ENCODE measurements around the gene ATXN1L. TPM values are rescaled to one million over a fixed set of nuclear protein-coding genes. Genes with fewer than 3 reads are reported as not detected.

The ATXN1L gene
- total and polyA plus RNA-seq, 4 donors, result 5.7 to 15.0 (median 8.5) TPM

DNA sequence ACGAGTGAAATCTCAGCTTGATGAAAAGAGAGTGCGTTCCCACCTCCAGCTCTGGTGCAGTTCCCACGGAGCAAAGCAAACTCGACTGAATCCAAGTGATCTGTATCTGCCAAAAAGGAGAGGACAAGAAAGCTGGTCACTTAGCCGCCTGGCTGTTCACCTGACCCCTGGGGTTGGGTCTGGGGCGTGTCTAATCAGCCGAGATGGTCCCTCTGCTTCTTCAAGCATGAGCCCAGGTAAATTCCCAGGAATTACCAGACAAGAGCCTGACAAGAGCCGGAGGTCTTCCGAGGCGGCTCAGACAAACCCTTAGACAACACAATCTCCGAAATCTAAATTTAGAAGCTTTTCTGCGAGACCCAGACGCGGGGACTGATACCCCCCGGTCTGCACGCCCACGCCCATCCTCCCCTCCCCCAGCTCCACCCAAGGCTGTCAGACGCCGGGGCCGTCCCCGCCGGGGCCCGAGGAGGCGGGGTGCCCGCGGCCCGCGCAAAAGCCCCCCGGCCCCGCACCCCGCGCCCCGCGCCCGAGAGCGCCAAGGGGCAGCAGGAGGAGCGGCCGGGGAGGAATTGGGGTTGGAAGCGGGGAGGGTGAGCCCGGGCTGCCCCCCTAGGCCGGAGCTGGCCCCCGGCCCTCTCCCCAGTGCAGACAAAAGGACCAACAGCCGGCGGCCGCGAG is 37.5 kb downstream of the ATXN1L start:
- Histone ChIP-seq H3K27me3 (ENCODE audit: control insufficient read depth in 4 of 4, insufficient read depth in 4 of 4, low read length in 3 of 4) (no peaks in the 10 kb centered on the region), H3K9me3 (ENCODE audit: control insufficient read depth in 4 of 4, low read length in 3 of 4) (no peaks in the 10 kb centered on the region), H3K9ac (ENCODE audit: low read depth in 1 of 2, low read length in 2 of 2) (peak overlapping the region in 1 of 2 donors; percentile 25), H3K4me3 (ENCODE audit: low read depth in 1 of 3, low read length in 3 of 3) (peak overlapping the region; percentile 69 to 86 (median 79)), H3K4me1 (ENCODE audit: control insufficient read depth in 4 of 4, insufficient read depth in 4 of 4, low read length in 3 of 4) (peaks cover 4 to 32% (median 18%) of the 10 kb centered on the region in 4 donors), H3K36me3 (ENCODE audit: control insufficient read depth in 4 of 4, insufficient read depth in 3 of 4, low read depth in 1 of 4, low read length in 3 of 4) (peaks cover 0 to 4% (median 2%) of the 10 kb centered on the region in 4 donors), H3K27ac (ENCODE audit: low read depth in 1 of 2, low read length in 2 of 2) (peak overlapping the region; percentile 77 to 80)
- peak; percentile 55 for DNase-seq (ENCODE audit: low spot score)
- TF ChIP-seq, protein P1, sequence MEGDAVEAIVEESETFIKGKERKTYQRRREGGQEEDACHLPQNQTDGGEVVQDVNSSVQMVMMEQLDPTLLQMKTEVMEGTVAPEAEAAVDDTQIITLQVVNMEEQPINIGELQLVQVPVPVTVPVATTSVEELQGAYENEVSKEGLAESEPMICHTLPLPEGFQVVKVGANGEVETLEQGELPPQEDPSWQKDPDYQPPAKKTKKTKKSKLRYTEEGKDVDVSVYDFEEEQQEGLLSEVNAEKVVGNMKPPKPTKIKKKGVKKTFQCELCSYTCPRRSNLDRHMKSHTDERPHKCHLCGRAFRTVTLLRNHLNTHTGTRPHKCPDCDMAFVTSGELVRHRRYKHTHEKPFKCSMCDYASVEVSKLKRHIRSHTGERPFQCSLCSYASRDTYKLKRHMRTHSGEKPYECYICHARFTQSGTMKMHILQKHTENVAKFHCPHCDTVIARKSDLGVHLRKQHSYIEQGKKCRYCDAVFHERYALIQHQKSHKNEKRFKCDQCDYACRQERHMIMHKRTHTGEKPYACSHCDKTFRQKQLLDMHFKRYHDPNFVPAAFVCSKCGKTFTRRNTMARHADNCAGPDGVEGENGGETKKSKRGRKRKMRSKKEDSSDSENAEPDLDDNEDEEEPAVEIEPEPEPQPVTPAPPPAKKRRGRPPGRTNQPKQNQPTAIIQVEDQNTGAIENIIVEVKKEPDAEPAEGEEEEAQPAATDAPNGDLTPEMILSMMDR (IDR thresholded peaks at IDR 0.05; ENCODE audit: low read depth, low read length, missing input control), result peak; percentile 23
- TF ChIP-seq ATF3 (IDR thresholded peaks at IDR 0.05), result no peak
- under 1% methylated on average over 46 of the region's 46 CpGs for WGBS

DNA sequence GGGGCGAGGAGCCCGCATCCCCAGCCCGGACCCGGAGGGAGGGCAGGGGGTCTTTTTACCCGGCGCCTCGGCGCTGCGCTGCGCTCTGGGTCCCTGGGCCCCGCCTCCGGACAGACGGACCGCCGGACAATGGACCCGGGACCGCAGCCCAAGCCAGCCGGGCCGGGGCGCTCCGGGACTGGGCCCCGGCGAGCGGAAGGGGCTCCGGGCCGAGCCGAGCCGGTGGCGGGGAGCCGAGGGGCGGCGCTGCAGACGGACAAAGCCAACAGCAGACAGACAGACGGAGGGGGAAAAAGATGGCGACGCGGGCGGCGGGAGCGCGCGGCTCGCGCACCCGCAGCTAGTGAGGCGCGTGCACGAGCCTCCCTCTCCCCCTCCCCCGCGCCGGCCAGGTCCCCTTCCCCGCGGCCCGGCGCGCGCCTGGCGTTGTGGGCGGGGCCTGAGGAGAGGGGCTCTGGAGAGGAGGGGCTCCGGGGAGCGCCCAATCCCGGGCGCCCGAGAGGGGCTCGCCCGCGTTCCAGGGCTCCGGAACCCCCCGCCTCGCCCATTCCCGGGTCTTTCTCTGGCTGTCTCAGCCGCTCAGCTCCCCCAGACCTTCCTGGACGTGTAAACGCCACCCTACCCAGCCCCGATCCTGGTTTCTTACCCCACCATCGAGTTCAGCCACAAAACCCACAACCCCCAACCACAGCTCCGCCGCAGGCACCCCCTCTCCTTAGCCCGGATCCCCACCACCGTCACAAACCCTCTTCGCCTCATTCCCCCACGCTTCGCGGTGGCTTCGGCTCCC is 38.3 kb downstream of the ATXN1L start, which contains the start of gene ZNF821:
ZNF821 (minus strand) TSS at position 334 of the 790 bp plus-strand sequence. CDS start 4,236 bp downstream, outside the sequence.
- Histone ChIP-seq H3K9ac (ENCODE audit: low read depth in 1 of 2, low read length in 2 of 2) (peak within 1 kb of the TSS; percentile 36 to 75), H3K27me3 (ENCODE audit: control insufficient read depth in 4 of 4, insufficient read depth in 4 of 4, low read length in 3 of 4) (no peaks in the 10 kb centered on the region), H3K36me3 (ENCODE audit: control insufficient read depth in 4 of 4, insufficient read depth in 3 of 4, low read depth in 1 of 4, low read length in 3 of 4) (peaks cover 0 to 4% (median 2%) of the 10 kb centered on the region in 4 donors), H3K4me1 (ENCODE audit: control insufficient read depth in 4 of 4, insufficient read depth in 4 of 4, low read length in 3 of 4) (peaks cover 3 to 28% (median 16%) of the 10 kb centered on the region in 4 donors), H3K27ac (ENCODE audit: low read depth in 1 of 2, low read length in 2 of 2) (peak within 1 kb of the TSS; percentile 77 to 80), H3K4me3 (ENCODE audit: low read depth in 1 of 3, low read length in 3 of 3) (peak within 1 kb of the TSS; percentile 79 to 86 (median 85)), H3K9me3 (ENCODE audit: control insufficient read depth in 4 of 4, low read length in 3 of 4) (no peaks in the 10 kb centered on the region)
- WGBS, result under 1% methylated on average over 85 of the region's 85 CpGs
- TF ChIP-seq GABPA (IDR thresholded peaks at IDR 0.05 in 1 of 2, conservative IDR thresholded peaks at IDR 0.05 in 1 of 2) (no peak), YY1 (IDR thresholded peaks at IDR 0.05) (peak; percentile 33)
- peak; percentile 73 for DNase-seq (ENCODE audit: low spot score)

- H3K36me3 ChIP-seq (ENCODE audit: control insufficient read depth in 4 of 4, insufficient read depth in 3 of 4, low read depth in 1 of 4, low read length in 3 of 4), result peaks cover 0 to 4% (median 2%) of the 10 kb centered on the region in 4 donors
- H3K9ac ChIP-seq (ENCODE audit: low read depth in 1 of 2, low read length in 2 of 2), result no peak overlapping the region
- H3K4me1 ChIP-seq (ENCODE audit: control insufficient read depth in 4 of 4, insufficient read depth in 4 of 4, low read length in 3 of 4), result peaks cover 3 to 27% (median 16%) of the 10 kb centered on the region in 4 donors
- H3K27ac ChIP-seq (ENCODE audit: low read depth in 1 of 2, low read length in 2 of 2), result no peak overlapping the region
- TF ChIP-seq, protein P2, sequence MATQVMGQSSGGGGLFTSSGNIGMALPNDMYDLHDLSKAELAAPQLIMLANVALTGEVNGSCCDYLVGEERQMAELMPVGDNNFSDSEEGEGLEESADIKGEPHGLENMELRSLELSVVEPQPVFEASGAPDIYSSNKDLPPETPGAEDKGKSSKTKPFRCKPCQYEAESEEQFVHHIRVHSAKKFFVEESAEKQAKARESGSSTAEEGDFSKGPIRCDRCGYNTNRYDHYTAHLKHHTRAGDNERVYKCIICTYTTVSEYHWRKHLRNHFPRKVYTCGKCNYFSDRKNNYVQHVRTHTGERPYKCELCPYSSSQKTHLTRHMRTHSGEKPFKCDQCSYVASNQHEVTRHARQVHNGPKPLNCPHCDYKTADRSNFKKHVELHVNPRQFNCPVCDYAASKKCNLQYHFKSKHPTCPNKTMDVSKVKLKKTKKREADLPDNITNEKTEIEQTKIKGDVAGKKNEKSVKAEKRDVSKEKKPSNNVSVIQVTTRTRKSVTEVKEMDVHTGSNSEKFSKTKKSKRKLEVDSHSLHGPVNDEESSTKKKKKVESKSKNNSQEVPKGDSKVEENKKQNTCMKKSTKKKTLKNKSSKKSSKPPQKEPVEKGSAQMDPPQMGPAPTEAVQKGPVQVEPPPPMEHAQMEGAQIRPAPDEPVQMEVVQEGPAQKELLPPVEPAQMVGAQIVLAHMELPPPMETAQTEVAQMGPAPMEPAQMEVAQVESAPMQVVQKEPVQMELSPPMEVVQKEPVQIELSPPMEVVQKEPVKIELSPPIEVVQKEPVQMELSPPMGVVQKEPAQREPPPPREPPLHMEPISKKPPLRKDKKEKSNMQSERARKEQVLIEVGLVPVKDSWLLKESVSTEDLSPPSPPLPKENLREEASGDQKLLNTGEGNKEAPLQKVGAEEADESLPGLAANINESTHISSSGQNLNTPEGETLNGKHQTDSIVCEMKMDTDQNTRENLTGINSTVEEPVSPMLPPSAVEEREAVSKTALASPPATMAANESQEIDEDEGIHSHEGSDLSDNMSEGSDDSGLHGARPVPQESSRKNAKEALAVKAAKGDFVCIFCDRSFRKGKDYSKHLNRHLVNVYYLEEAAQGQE (IDR thresholded peaks at IDR 0.05), result no peak
- TF ChIP-seq YY1 (IDR thresholded peaks at IDR 0.05) (no peak), JUND (IDR thresholded peaks at IDR 0.05) (no peak), HNF4A (conservative IDR thresholded peaks at IDR 0.05) (no peak)
- no peak for DNase-seq (ENCODE audit: low spot score)
- no peaks in the 10 kb centered on the region for H3K9me3 ChIP-seq (ENCODE audit: control insufficient read depth in 4 of 4, low read length in 3 of 4)
- H3K27me3 ChIP-seq (ENCODE audit: control insufficient read depth in 4 of 4, insufficient read depth in 4 of 4, low read length in 3 of 4), result no peaks in the 10 kb centered on the region
- no peak overlapping the region for H3K4me3 ChIP-seq (ENCODE audit: low read depth in 1 of 3, low read length in 3 of 3)
- 51% methylated on average over 4 of the region's 4 CpGs for WGBS
Measured at GRCh38 chr16:71885261-71885650, 39.5 kb downstream of the ATXN1L start.
